ENCODE measurements around the gene NAALADL2. TPM values are rescaled to one million over a fixed set of nuclear protein-coding genes. Genes with fewer than 3 reads are reported as not detected.

Gene NAALADL2
- total RNA-seq: 10 to 100 TPM in 3 of 4 donors, 1 to 10 TPM in 1; 7.0 to 34.7 (median 18.4) TPM

DNA sequence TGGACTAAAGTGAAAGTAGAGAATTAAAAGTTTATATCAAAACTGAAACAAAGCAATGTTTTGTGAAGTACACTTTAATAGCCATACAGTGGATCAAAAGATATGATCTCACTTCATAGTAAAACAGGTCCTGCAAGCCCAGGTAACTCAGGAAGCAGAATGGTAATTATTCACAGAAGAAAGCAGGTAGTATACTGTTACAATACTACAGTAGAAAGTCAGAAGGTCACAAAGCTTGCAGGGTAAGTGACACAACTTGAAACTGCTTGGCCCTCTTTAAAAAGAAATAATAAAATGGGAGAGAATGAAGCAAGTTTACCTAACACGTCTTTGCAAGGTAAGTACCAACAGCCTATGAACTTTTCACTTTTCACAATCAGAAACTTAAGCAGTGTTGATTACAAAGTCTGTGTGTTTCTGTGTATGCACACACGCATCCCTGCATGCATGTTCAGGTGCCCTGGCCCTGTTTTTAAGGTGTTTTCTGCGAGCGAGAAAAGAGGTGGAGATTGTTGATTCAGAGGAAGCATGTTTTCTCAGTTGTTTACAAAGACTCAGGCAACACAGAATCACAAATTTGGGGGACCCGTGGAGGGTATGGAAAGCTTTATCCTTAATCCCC is at the start of gene NAALADL2:
NAALADL2 (plus strand) TSS at position 221 of the 622 bp plus-strand sequence.
- no peaks in the 10 kb centered on the region for H3K4me1 ChIP-seq
- H3K27me3 ChIP-seq: no peaks in the 10 kb centered on the region
- H3K36me3 ChIP-seq: no peaks in the 10 kb centered on the region
- TF ChIP-seq, protein P1, sequence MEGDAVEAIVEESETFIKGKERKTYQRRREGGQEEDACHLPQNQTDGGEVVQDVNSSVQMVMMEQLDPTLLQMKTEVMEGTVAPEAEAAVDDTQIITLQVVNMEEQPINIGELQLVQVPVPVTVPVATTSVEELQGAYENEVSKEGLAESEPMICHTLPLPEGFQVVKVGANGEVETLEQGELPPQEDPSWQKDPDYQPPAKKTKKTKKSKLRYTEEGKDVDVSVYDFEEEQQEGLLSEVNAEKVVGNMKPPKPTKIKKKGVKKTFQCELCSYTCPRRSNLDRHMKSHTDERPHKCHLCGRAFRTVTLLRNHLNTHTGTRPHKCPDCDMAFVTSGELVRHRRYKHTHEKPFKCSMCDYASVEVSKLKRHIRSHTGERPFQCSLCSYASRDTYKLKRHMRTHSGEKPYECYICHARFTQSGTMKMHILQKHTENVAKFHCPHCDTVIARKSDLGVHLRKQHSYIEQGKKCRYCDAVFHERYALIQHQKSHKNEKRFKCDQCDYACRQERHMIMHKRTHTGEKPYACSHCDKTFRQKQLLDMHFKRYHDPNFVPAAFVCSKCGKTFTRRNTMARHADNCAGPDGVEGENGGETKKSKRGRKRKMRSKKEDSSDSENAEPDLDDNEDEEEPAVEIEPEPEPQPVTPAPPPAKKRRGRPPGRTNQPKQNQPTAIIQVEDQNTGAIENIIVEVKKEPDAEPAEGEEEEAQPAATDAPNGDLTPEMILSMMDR (IDR thresholded peaks at IDR 0.05): no peak
- TF ChIP-seq POLR2A (IDR thresholded peaks at IDR 0.05): no peak
- H3K4me3 ChIP-seq: peak within 1 kb of the TSS in 2 of 4 donors; percentile 20 to 33
- no peaks in the 10 kb centered on the region for H3K9me3 ChIP-seq
- H3K27ac ChIP-seq: peak within 1 kb of the TSS in 2 of 4 donors; percentile 32 to 67
- DNase-seq: no peak

DNA sequence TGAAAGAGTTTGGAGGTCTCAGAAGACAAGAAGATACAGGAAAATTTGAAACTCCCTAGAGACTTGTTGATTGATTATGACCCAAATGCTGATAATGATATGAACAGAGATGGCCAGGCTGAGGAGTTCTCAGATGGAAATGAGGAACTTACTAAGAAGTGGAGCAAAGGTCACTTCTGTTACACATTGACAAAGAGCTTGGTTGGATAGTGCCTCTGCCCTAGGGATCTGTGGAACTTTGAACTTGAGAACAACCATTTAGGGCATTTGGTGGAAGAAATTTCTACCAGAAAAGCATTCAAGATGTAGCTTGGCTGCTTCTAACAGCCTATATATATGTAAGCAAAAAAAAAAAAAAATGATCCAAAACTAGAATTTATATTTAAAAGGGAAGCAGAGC is 48.9 kb upstream of the NAALADL2 start:
- Histone ChIP-seq H3K27me3 (no peaks in the 10 kb centered on the region), H3K9me3 (no peaks in the 10 kb centered on the region), H3K4me3 (no peak overlapping the region), H3K4me1 (peaks cover 0 to 7% (median 0%) of the 10 kb centered on the region in 4 donors), H3K36me3 (no peaks in the 10 kb centered on the region), H3K27ac (no peak overlapping the region)
- DNase-seq: no peak
- TF ChIP-seq POLR2A (IDR thresholded peaks at IDR 0.05): no peak
- TF ChIP-seq, protein P1 (IDR thresholded peaks at IDR 0.05): no peak

DNA sequence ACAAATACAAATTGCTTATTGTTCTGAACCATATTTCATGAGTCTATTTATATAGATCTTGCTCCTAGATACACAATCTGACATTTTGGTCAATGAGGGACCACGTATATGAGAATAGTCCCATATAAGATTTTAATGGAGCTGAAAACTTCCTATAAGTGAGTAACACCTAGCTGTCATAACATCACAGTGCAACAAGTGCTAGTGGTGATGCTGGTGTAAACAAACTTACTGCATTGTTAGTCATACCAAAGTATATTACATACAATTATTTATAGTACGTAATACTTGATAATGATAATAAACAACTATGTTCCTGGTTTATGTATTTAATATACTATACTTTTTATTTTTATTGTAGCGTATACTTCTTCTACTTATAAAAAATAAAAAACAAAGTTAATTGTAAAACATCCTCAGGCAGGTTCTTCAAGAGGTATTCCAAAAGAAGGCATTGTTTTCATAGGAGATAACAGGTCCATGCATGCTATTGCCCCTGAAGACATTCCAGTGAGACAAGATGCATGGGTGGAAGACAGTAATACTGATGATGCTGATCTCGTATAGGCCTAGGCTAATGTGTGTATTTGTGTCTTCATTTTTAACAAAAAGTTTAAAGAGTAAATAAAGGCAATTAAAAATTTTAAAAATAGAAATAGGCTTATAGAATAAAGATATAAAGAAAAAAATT is 46.8 kb upstream of the NAALADL2 start:
- Histone ChIP-seq H3K4me3 (no peak overlapping the region), H3K9me3 (no peaks in the 10 kb centered on the region), H3K27me3 (no peaks in the 10 kb centered on the region), H3K27ac (no peak overlapping the region), H3K4me1 (peaks cover 0 to 7% (median 0%) of the 10 kb centered on the region in 4 donors), H3K36me3 (no peaks in the 10 kb centered on the region)
- no peak for TF ChIP-seq POLR2A (IDR thresholded peaks at IDR 0.05)
- TF ChIP-seq, protein P1 (IDR thresholded peaks at IDR 0.05): no peak
- DNase-seq: no peak

DNA sequence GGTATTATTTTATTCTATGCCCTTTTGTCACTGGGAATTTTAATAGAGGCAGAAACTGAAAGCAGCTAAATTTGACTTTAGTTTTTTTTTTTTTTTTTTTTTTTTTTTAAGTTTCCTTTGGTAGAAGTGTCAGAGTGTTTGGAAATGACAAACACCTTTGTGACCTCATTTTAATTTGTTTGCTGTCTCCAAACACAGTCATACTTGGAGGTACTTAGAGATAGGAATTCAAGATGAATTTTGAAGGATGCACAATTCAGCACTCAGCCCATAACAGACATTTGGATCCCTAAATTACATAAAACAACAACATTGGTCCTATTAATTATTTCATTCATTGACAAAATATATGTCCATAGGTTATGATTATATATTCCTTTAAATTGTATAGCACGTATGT is 43.4 kb upstream of the NAALADL2 start:
- H3K4me3 ChIP-seq: no peak overlapping the region
- no peak for TF ChIP-seq POLR2A (IDR thresholded peaks at IDR 0.05)
- TF ChIP-seq, protein P1 (IDR thresholded peaks at IDR 0.05): no peak
- no peak overlapping the region for H3K27ac ChIP-seq
- no peaks in the 10 kb centered on the region for H3K27me3 ChIP-seq
- no peaks in the 10 kb centered on the region for H3K36me3 ChIP-seq
- no peak for DNase-seq
- H3K9me3 ChIP-seq: no peaks in the 10 kb centered on the region
- H3K4me1 ChIP-seq: peaks cover 0 to 6% (median 0%) of the 10 kb centered on the region in 4 donors

DNA sequence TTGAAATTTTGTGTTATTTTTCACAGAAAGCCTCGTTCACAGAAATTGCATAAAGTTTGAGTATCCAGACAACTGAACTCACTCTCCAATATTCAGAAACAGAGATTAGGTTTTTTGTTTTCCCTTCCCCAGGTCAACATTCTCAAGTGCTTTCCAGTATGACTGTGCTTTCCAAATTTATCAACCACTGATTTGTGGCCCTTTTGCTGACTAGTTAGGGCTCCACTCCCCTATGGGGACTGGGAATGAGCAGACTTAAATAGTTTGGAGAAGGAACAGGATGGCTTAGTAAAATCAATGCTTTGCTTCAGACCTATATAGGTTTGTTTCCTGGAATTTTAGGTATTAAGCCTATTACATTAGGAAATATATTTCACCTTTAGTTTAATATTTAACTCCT is 38.2 kb upstream of the NAALADL2 start:
- no peak overlapping the region for H3K4me3 ChIP-seq
- no peak overlapping the region for H3K27ac ChIP-seq
- TF ChIP-seq, protein P1 (IDR thresholded peaks at IDR 0.05): no peak
- no peak for TF ChIP-seq POLR2A (IDR thresholded peaks at IDR 0.05)
- no peaks in the 10 kb centered on the region for H3K36me3 ChIP-seq
- no peaks in the 10 kb centered on the region for H3K9me3 ChIP-seq
- H3K4me1 ChIP-seq: no peaks in the 10 kb centered on the region
- no peak for DNase-seq
- no peaks in the 10 kb centered on the region for H3K27me3 ChIP-seq
